ENCODE data around the gene MEF2D.

Gene MEF2D

GRCh38 chr1:156486421-156487344, 13.9 kb downstream of the MEF2D start:
- DNase-seq (ENCODE audit: low read depth): no peak

GRCh38 chr1:156485984-156486383, 14.6 kb downstream of the MEF2D start:
- DNase-seq (ENCODE audit: low read depth): no peak

- no peak for DNase-seq (ENCODE audit: low read depth)
These were observed 16.0 kb downstream of the MEF2D start for GRCh38 chr1:156484480-156485058.

DNA sequence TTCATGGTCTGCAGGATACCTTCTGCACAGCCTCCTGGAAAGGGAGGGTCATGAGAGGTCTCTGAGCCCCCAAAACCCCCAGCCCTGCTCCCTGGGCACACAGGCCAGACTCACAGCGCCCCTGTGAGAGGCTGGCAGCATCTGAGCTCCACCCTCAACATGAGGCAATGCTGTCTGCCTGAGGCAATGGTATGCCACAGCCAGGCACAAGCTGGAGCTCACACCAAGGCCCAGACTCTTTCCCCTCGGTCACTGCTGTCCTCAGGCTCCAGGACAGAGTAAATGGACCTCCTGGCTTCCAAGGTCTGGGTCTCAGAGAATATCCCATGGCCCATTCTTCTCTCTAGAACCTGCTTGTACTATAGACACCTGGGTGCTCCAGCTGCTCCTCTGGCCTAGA, 17.2 kb downstream of the MEF2D start:
- no peak for DNase-seq (ENCODE audit: low read depth)

- no peak for DNase-seq (ENCODE audit: low read depth)
These were observed 18.3 kb downstream of the MEF2D start for GRCh38 chr1:156482276-156482675.

GRCh38 chr1:156481527-156481926, 19.0 kb downstream of the MEF2D start:
- no peak for DNase-seq (ENCODE audit: low read depth)

GRCh38 chr1:156480411-156481192, 20.0 kb downstream of the MEF2D start:
- peak; percentile 64 for DNase-seq (ENCODE audit: low read depth)

DNA sequence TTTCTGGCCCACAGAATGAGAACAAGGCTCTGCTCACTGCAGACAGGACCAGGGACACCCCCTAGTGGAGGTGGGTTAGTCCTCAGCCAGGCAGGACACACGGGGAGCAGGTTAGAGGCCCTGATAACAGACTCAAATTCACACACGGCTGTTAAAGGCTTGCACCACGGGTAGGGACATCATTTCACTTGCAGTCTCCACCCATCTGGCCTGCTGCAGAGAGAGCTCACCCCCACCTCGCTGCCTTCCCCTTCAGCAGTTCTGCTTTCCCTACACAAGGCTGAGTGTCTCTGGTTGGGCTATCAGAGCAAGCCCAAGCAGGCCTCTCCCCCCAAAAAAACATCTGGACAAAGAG, 20.6 kb downstream of the MEF2D start:
- no peak for DNase-seq (ENCODE audit: low read depth)

DNA sequence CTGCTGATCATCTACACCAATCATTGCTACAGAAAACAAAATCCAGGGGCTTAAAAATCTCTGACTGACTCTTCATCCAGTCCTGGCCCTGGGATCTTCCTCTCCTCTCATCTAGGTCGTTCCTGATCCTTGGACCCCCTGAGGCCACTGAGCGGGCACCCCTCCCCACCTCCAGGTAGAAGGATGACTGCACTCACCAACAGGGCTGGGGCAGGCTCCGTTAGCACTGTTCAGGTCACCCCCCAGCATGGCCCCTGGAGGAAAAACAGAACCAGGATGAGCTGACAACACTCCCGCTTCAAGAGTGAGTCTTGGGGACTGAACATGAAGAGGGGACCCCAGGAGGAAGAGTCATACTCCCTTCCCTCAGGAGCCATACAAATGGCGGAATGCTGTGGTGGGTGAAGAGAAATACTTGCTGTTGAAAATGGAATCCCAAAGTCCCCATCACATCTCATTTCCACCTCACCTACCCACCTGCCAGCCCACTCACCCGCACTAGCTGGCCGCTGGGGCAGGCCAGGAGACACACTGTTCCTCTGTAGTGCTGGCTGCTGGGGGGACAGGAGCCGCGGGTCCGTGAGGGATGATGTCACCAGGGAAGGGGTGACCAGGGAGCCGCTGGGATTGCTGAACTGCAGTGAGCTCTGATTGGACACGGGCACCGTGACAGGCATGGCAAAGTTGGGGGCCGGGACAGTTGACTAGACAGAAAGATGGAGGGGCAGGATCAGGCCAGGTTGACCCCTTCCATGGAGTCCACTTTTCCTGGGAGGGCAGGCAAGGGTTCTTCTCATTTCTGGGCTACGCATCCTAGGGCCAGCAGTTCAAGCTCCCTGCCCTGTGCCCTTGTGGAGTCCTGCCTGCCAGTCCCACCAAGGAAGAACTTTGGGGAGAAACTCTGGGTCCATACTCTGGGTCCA, 21.2 kb downstream of the MEF2D start:
- no peak for DNase-seq (ENCODE audit: low read depth)

DNA sequence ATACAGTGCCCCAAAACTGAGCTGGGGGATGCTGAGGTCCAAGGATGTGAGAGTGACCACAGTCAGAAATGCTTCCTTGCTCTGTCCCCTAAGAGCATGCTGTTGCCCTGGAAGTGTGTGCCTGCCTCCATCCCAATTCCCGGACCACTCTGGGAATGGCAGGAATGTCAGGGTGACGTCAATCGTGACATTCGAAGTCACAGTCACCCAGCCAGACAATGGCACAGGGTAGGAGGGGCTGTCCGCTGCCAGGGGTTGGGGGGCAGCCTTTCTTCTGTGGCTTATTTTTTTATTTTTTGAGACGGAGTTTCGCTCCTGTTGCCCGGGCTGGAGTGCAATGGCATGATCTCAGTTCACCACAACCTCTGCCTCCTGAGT, 22.3 kb downstream of the MEF2D start:
- no peak for DNase-seq (ENCODE audit: low read depth)

GRCh38 chr1:156477526-156478249, 22.9 kb downstream of the MEF2D start:
- no peak for DNase-seq (ENCODE audit: low read depth)

GRCh38 chr1:156476501-156477298, 23.9 kb downstream of the MEF2D start:
- DNase-seq (ENCODE audit: low read depth): no peak

GRCh38 chr1:156475568-156476500, 24.7 kb downstream of the MEF2D start:
- no peak for DNase-seq (ENCODE audit: low read depth)

- DNase-seq (ENCODE audit: low read depth): no peak
These were observed 25.6 kb downstream of the MEF2D start for GRCh38 chr1:156474966-156475365.

DNA sequence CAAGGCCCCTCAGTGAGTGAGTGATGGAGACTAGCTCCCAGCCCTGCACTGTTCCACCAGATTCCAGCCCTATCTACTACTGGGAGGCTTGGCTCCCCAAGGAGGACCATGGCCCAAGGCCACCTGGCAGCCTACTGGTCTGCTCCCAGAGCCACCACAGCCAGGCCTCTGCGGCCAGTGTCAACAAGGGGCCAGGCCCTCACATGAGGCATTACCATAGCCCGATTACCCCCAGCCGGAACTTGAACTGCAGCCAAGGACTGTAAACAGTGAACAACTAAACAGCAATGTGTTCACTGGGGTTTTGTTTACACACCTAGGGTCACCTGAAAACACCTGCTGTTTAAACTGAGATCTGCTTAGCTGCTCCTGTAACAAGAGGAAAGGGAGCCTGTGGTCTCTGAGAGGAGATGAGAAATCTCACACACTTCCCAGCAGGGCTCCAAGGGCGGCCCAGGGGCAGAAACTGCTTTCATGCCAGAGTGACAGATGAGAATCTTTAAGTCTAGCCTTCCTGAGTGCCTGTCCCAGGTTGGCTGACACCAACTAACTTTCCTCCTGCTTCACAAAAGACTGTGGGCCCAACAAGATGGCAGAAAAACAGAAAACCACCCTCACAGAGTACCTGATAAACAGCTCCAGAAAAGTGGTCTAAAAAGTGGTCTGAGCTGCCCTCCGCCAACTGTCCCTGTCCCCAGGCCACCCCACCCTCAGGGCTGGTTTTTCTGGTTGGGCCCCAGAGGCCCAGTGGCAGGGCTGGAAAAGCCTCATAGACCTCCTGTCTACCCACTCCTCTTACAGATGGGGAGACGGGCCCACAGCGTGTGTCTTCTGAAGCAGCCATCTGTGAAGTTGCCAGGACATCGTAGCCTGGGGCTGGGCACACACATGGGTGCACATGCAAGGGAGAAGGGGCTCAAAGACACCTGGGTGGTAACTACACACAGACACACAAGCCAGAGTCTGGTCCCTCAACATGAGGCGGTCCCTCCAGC, 28.8 kb downstream of the MEF2D start:
- DNase-seq (ENCODE audit: low read depth): no peak

- DNase-seq (ENCODE audit: low read depth): no peak
These were observed 30.1 kb downstream of the MEF2D start for GRCh38 chr1:156470473-156470872.

DNA sequence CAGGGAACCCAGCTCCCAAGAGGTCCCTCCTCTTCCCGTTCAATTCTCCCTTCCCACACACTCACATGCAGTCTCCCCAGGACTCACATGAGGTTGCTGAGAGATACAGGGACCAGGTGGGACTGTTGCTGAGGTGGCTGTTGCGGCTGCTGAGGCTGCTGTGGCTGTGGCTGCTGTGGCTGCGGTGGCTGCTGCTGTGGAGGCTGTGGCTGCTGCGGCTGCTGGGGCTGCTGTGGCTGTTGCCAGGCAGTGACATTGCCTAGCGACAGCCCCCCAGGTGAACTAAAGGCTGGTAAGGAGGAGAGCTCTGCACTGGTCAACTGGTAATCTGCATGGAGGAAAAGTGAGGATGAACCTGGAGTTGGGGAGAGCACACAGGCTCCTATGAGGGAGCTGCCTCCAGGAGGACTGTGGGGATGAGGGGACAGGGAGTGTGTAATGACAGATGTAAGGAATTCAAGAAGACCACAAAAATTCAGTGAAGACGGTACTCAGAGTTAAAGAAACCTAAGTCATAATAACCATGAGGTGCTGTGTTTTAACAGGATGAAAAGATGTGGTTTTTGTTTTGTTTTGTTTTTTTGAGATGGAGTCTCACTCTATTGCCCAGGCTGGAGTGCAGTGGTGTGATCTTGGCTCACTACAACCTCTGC, 31.8 kb downstream of the MEF2D start:
- DNase-seq (ENCODE audit: low read depth): no peak
